ENCODE measurements around the gene HEATR5A.
"Not testable (repeated sequence)": the region's sequence is repeated elsewhere in the genome, so short reads cannot be mapped to it uniquely, and the experiment has no call there.

The HEATR5A gene

DNA sequence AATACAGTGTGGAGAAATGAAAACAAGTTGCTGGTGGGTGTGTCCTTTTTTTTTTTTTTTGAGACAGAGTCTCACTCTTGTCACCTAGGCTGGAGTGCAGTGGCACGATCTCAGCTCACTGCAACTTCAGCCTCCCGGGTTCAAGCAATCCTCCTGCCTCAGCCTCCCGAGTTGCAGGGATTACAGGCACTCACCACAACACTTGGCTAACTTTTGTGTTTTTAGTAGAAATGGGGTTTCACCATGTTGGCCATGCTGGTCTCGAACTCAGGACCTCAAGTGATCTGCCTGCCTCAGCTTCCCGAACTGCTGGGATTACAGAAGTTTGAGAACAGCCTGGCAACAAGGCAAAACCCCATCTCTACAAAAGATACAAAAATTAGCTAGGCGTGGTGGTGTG, 108.0 kb downstream of the HEATR5A start:
- not testable (repeated sequence) for H2BK12ac ChIP-seq (ENCODE audit: low read length); H3K27ac ChIP-seq (replicated peaks; ENCODE audit: low read length); H3K9me3 ChIP-seq (replicated peaks in 1 of 2; ENCODE audit: control insufficient read depth in 2 of 2, insufficient read depth in 1 of 2, low read depth in 1 of 2, low read length in 2 of 2); H4K8ac ChIP-seq (ENCODE audit: low read depth, low read length); H3K18ac ChIP-seq (ENCODE audit: low read length); H3K4me3 ChIP-seq (ENCODE audit: low read length in 2 of 2); DNase-seq (ENCODE audit: low spot score); H3K4me1 ChIP-seq (ENCODE audit: control insufficient read depth in 2 of 2, insufficient read depth in 1 of 2, low read depth in 1 of 2, low read length in 2 of 2); H2BK15ac ChIP-seq (ENCODE audit: low read length); H3K4ac ChIP-seq (ENCODE audit: low read length); H3K79me1 ChIP-seq (ENCODE audit: low read depth, low read length); H2BK120ac ChIP-seq (ENCODE audit: low read depth, low read length); H3K9ac ChIP-seq (ENCODE audit: low read depth, low read length, poor library complexity); H3K4me2 ChIP-seq (ENCODE audit: insufficient read depth, low read length, poor library complexity, severe bottlenecking); H2BK5ac ChIP-seq (ENCODE audit: low read length); H2AK5ac ChIP-seq (ENCODE audit: low read depth, low read length); H2AFZ ChIP-seq (ENCODE audit: low read length); H4K91ac ChIP-seq (ENCODE audit: low read depth, low read length, poor library complexity); H3K14ac ChIP-seq (ENCODE audit: low read length); H3K23ac ChIP-seq (ENCODE audit: low read depth, low read length, poor library complexity); H3K27me3 ChIP-seq (ENCODE audit: control insufficient read depth in 3 of 3, insufficient read depth in 3 of 3, low read depth in 1 of 3, low read length in 3 of 3)
- H3K36me3 ChIP-seq (replicated peaks in 1 of 2; ENCODE audit: control insufficient read depth in 2 of 2, insufficient read depth in 2 of 2, low read length in 2 of 2), result peaks cover 4 to 14% of the 10 kb centered on the region in 2 donors
- WGBS, 2 donors (ENCODE audit: extremely low coverage in 2 of 2, insufficient read length in 2 of 2, insufficient replicate concordance in 1 of 2), result no CpG with 5 or more reads among the region's 6 CpGs

DNA sequence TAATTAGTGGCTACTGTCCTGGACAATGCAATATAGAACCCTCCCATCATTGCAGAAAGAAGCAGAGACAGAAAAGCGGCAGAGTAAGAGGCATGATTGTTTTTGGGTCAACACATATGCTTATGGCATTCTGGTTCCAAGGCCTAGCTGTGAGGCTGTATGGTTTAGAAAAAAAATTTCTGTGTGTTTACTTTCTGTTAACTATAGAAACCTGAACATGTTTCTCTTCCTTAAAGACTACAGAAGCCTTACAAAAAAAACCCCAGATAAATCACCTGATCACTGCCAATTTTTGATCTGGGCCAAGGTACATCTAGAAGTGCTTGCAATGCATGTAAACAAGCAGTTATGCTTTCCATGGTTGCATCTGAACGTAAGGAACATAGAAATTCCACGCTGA, 112.7 kb downstream of the HEATR5A start:
- no peak overlapping the region for H2AFZ ChIP-seq (ENCODE audit: low read length)
- no peak overlapping the region for H2BK5ac ChIP-seq (ENCODE audit: low read length)
- H3K4me1 ChIP-seq (ENCODE audit: control insufficient read depth in 2 of 2, insufficient read depth in 1 of 2, low read depth in 1 of 2, low read length in 2 of 2), result no peaks in the 10 kb centered on the region
- no peak overlapping the region for H3K14ac ChIP-seq (ENCODE audit: low read length)
- no CpG with 5 or more reads among the region's 3 CpGs for WGBS, 2 donors (ENCODE audit: extremely low coverage in 2 of 2, insufficient read length in 2 of 2, insufficient replicate concordance in 1 of 2)
- H4K8ac ChIP-seq (ENCODE audit: low read depth, low read length), result no peak overlapping the region
- no peak overlapping the region for H3K4ac ChIP-seq (ENCODE audit: low read length)
- no peak overlapping the region for H3K27ac ChIP-seq (replicated peaks; ENCODE audit: low read length)
- no peak overlapping the region for H3K23ac ChIP-seq (ENCODE audit: low read depth, low read length, poor library complexity)
- H2BK120ac ChIP-seq (ENCODE audit: low read depth, low read length), result no peak overlapping the region
- H3K9me3 ChIP-seq (replicated peaks in 1 of 2; ENCODE audit: control insufficient read depth in 2 of 2, insufficient read depth in 1 of 2, low read depth in 1 of 2, low read length in 2 of 2), result no peaks in the 10 kb centered on the region
- no peak overlapping the region for H3K4me2 ChIP-seq (ENCODE audit: insufficient read depth, low read length, poor library complexity, severe bottlenecking)
- no peaks in the 10 kb centered on the region for H3K27me3 ChIP-seq (ENCODE audit: control insufficient read depth in 3 of 3, insufficient read depth in 3 of 3, low read depth in 1 of 3, low read length in 3 of 3)
- H3K18ac ChIP-seq (ENCODE audit: low read length), result no peak overlapping the region
- no peaks in the 10 kb centered on the region for H3K79me1 ChIP-seq (ENCODE audit: low read depth, low read length)
- peaks cover 6 to 24% of the 10 kb centered on the region in 2 donors for H3K36me3 ChIP-seq (replicated peaks in 1 of 2; ENCODE audit: control insufficient read depth in 2 of 2, insufficient read depth in 2 of 2, low read length in 2 of 2)
- DNase-seq (ENCODE audit: low spot score), result no peak
- no peak overlapping the region for H3K9ac ChIP-seq (ENCODE audit: low read depth, low read length, poor library complexity)
- H2BK15ac ChIP-seq (ENCODE audit: low read length), result no peak overlapping the region
- no peak overlapping the region for H3K4me3 ChIP-seq (ENCODE audit: low read length in 2 of 2)
- no peak overlapping the region for H2BK12ac ChIP-seq (ENCODE audit: low read length)
- H2AK5ac ChIP-seq (ENCODE audit: low read depth, low read length), result no peak overlapping the region
- H4K91ac ChIP-seq (ENCODE audit: low read depth, low read length, poor library complexity), result no peak overlapping the region

DNA sequence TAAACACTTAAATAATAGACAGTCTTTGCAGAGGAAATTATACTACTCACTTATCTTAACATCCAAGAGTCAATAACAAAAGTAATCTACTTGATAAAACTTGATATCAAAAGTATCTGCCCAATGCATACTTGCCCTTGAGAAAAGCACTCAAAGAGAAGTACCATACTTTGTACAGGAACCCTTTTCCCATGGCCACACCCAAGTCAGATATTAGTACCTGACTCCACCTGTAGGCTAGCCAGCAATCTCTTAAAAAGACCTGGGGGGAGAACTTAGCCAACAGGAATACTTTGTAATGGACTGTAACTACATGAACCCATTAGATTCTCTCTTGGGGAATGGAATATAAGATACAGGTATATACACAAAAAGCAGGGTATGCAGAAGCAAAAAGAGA, 113.2 kb downstream of the HEATR5A start:
- Histone ChIP-seq H3K4me2 (ENCODE audit: insufficient read depth, low read length, poor library complexity, severe bottlenecking) (no peak overlapping the region), H3K36me3 (replicated peaks in 1 of 2; ENCODE audit: control insufficient read depth in 2 of 2, insufficient read depth in 2 of 2, low read length in 2 of 2) (peaks cover 4 to 24% of the 10 kb centered on the region in 2 donors)

DNA sequence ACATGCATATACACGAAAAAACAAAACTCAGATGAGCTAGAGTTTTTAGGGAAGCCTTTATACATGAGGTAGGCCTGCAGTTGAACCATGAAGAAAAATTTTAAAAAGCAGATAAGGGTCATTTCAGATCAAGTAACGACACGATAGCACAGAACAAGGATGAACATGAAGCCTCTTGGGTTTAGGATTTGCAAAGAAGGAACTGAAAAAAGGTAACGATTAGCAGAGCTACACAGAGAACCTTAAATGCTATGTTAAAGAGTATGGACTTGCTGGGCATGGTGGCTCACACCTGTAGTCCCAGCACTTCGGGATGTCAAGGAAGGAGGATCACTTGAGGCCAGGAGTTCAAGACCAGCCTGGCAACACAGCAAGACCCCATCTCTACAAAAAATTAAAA, 116.7 kb downstream of the HEATR5A start:
- H3K36me3 ChIP-seq (replicated peaks in 1 of 2; ENCODE audit: control insufficient read depth in 2 of 2, insufficient read depth in 2 of 2, low read length in 2 of 2), result peaks cover 2 to 26% of the 10 kb centered on the region in 2 donors
- no peak overlapping the region for H3K4me2 ChIP-seq (ENCODE audit: insufficient read depth, low read length, poor library complexity, severe bottlenecking)
- no peaks in the 10 kb centered on the region for H3K27me3 ChIP-seq (ENCODE audit: control insufficient read depth in 3 of 3, insufficient read depth in 3 of 3, low read depth in 1 of 3, low read length in 3 of 3)
- H2AK5ac ChIP-seq (ENCODE audit: low read depth, low read length), result no peak overlapping the region
- no peaks in the 10 kb centered on the region for H3K4me1 ChIP-seq (ENCODE audit: control insufficient read depth in 2 of 2, insufficient read depth in 1 of 2, low read depth in 1 of 2, low read length in 2 of 2)
- H3K79me1 ChIP-seq (ENCODE audit: low read depth, low read length), result no peaks in the 10 kb centered on the region
- no peak overlapping the region for H3K9ac ChIP-seq (ENCODE audit: low read depth, low read length, poor library complexity)
- no peak overlapping the region for H2AFZ ChIP-seq (ENCODE audit: low read length)
- DNase-seq (ENCODE audit: low spot score), result no peak
- H2BK5ac ChIP-seq (ENCODE audit: low read length), result no peak overlapping the region
- no peak overlapping the region for H3K14ac ChIP-seq (ENCODE audit: low read length)
- no peak overlapping the region for H2BK12ac ChIP-seq (ENCODE audit: low read length)
- no peak overlapping the region for H2BK120ac ChIP-seq (ENCODE audit: low read depth, low read length)
- no peak overlapping the region for H3K27ac ChIP-seq (replicated peaks; ENCODE audit: low read length)
- no peak overlapping the region for H4K91ac ChIP-seq (ENCODE audit: low read depth, low read length, poor library complexity)
- H3K23ac ChIP-seq (ENCODE audit: low read depth, low read length, poor library complexity), result no peak overlapping the region
- WGBS, 2 donors (ENCODE audit: extremely low coverage in 2 of 2, insufficient read length in 2 of 2, insufficient replicate concordance in 1 of 2), result no CpG with 5 or more reads among the region's 5 CpGs
- H3K9me3 ChIP-seq (replicated peaks in 1 of 2; ENCODE audit: control insufficient read depth in 2 of 2, insufficient read depth in 1 of 2, low read depth in 1 of 2, low read length in 2 of 2), result no peaks in the 10 kb centered on the region
- H3K4me3 ChIP-seq (ENCODE audit: low read length in 2 of 2), result no peak overlapping the region
- no peak overlapping the region for H3K18ac ChIP-seq (ENCODE audit: low read length)
- H2BK15ac ChIP-seq (ENCODE audit: low read length), result no peak overlapping the region
- no peak overlapping the region for H3K4ac ChIP-seq (ENCODE audit: low read length)
- H4K8ac ChIP-seq (ENCODE audit: low read depth, low read length), result no peak overlapping the region

More for the DNA sequence above, 113.2 kb downstream of the HEATR5A start:
- Histone ChIP-seq H3K9me3 (replicated peaks in 1 of 2; ENCODE audit: control insufficient read depth in 2 of 2, insufficient read depth in 1 of 2, low read depth in 1 of 2, low read length in 2 of 2) (no peaks in the 10 kb centered on the region), H3K27ac (replicated peaks; ENCODE audit: low read length) (no peak overlapping the region), H3K27me3 (ENCODE audit: control insufficient read depth in 3 of 3, insufficient read depth in 3 of 3, low read depth in 1 of 3, low read length in 3 of 3) (no peaks in the 10 kb centered on the region), H2AK5ac (ENCODE audit: low read depth, low read length) (no peak overlapping the region), H3K79me1 (ENCODE audit: low read depth, low read length) (no peaks in the 10 kb centered on the region), H3K4me1 (ENCODE audit: control insufficient read depth in 2 of 2, insufficient read depth in 1 of 2, low read depth in 1 of 2, low read length in 2 of 2) (no peaks in the 10 kb centered on the region), H3K4ac (ENCODE audit: low read length) (no peak overlapping the region), H4K91ac (ENCODE audit: low read depth, low read length, poor library complexity) (no peak overlapping the region), H4K8ac (ENCODE audit: low read depth, low read length) (no peak overlapping the region), H3K14ac (ENCODE audit: low read length) (no peak overlapping the region), H3K18ac (ENCODE audit: low read length) (no peak overlapping the region), H3K9ac (ENCODE audit: low read depth, low read length, poor library complexity) (no peak overlapping the region), H3K4me3 (ENCODE audit: low read length in 2 of 2) (no peak overlapping the region), H2BK120ac (ENCODE audit: low read depth, low read length) (no peak overlapping the region), H2BK5ac (ENCODE audit: low read length) (no peak overlapping the region), H2AFZ (ENCODE audit: low read length) (no peak overlapping the region), H3K23ac (ENCODE audit: low read depth, low read length, poor library complexity) (no peak overlapping the region), H2BK12ac (ENCODE audit: low read length) (no peak overlapping the region), H2BK15ac (ENCODE audit: low read length) (no peak overlapping the region)
- DNase-seq (ENCODE audit: low spot score), result no peak

All from neuronal stem cell (in vitro differentiated cells).